Type B pancreatic cell (in vitro differentiated cells): Measurements from ENCODE around the gene P2RX3. TPM values are rescaled to one million over a fixed set of nuclear protein-coding genes. Genes with fewer than 3 reads are reported as not detected.

Experiments
- DNase-seq: peaks from one replicate; pipeline ENCODE4 v3.0.0; 2021; ENCODE audit warnings: mixed read lengths; ENCODE audit not compliant: unreplicated experiment; ENCODE audit errors: extremely low spot score
- H3K27ac Mint-ChIP-seq: 2 replicates; pipeline ENCODE4 v1.8.0; 2021; ENCODE audit warnings: mild to moderate bottlenecking, mixed read lengths
- H3K27me3 Mint-ChIP-seq: 2 replicates; pipeline ENCODE4 v1.8.0; 2021; ENCODE audit warnings: mixed read lengths
- H3K36me3 Mint-ChIP-seq: 2 replicates; pipeline ENCODE4 v1.8.0; 2021; ENCODE audit warnings: mixed read lengths
- H3K4me1 Mint-ChIP-seq: one replicate; pipeline ENCODE4 v1.8.0; 2021; ENCODE audit warnings: mixed read lengths; ENCODE audit not compliant: unreplicated experiment
- H3K4me3 Mint-ChIP-seq: 2 replicates; pipeline ENCODE4 v1.8.0; 2021; ENCODE audit warnings: mild to moderate bottlenecking, mixed read lengths
- H3K9me3 Mint-ChIP-seq: 2 replicates; pipeline ENCODE4 v1.8.0; 2021; ENCODE audit warnings: mixed read lengths
- CTCF ChIP-seq: fragments of 200-600 bp; sonication (generic); conservative IDR thresholded peaks from 2 replicates; pipeline ENCODE4 v1.5.0; 2021; ENCODE audit warnings: antibody characterized with exemption, mild to moderate bottlenecking
- total RNA-seq: library from RNA; stranded (reverse); gene quantifications from 2 replicates; pipeline ENCODE4 v1.2.1, GENCODE V29; 2021; ENCODE audit warnings: low replicate concordance

The P2RX3 gene
- total RNA-seq, 1 donor from 2014 or later = 4.0 TPM

GRCh38 chr11:57303280-57303989 is 34.7 kb upstream of the P2RX3 start:
- no peaks in the 10 kb centered on the region for H3K27me3 Mint-ChIP-seq
- TF ChIP-seq CTCF = no peak
- H3K36me3 Mint-ChIP-seq = peaks cover 59% of the 10 kb centered on the region
- peak overlapping the region; percentile 10 for H3K4me3 Mint-ChIP-seq
- H3K9me3 Mint-ChIP-seq = no peaks in the 10 kb centered on the region
- no peak for DNase-seq
- peak overlapping the region; percentile 83 for H3K27ac Mint-ChIP-seq
- peaks cover 35% of the 10 kb centered on the region for H3K4me1 Mint-ChIP-seq

- Mint-ChIP-seq H3K4me1 (peaks cover 40% of the 10 kb centered on the region), H3K36me3 (peaks cover 61% of the 10 kb centered on the region), H3K27me3 (no peaks in the 10 kb centered on the region), H3K4me3 (peak overlapping the region; percentile 59), H3K27ac (peak overlapping the region; percentile 83), H3K9me3 (no peaks in the 10 kb centered on the region)
- no peak for DNase-seq
- no peak for TF ChIP-seq CTCF
Measured at GRCh38 chr11:57303990-57304579, 34.1 kb upstream of the P2RX3 start.

GRCh38 chr11:57305523-57305922 is 32.6 kb upstream of the P2RX3 start:
- no peaks in the 10 kb centered on the region for H3K9me3 Mint-ChIP-seq

GRCh38 chr11:57306161-57306876 is 31.8 kb upstream of the P2RX3 start:
- H3K36me3 Mint-ChIP-seq = peaks cover 52% of the 10 kb centered on the region
- no peaks in the 10 kb centered on the region for H3K27me3 Mint-ChIP-seq
- peaks cover 50% of the 10 kb centered on the region for H3K4me1 Mint-ChIP-seq
- no peak for DNase-seq
- no peak overlapping the region for H3K27ac Mint-ChIP-seq
- H3K9me3 Mint-ChIP-seq = no peaks in the 10 kb centered on the region
- no peak for TF ChIP-seq CTCF
- H3K4me3 Mint-ChIP-seq = peak overlapping the region; percentile 67

More at GRCh38 chr11:57305523-57305922, 32.6 kb upstream of the P2RX3 start:
- H3K36me3 Mint-ChIP-seq = peaks cover 60% of the 10 kb centered on the region
- H3K4me1 Mint-ChIP-seq = peaks cover 50% of the 10 kb centered on the region
- no peak for TF ChIP-seq CTCF
- DNase-seq = no peak
- no peak overlapping the region for H3K4me3 Mint-ChIP-seq
- H3K27me3 Mint-ChIP-seq = no peaks in the 10 kb centered on the region
- H3K27ac Mint-ChIP-seq = no peak overlapping the region

- Mint-ChIP-seq H3K4me1 (peaks cover 55% of the 10 kb centered on the region), H3K36me3 (peaks cover 46% of the 10 kb centered on the region), H3K4me3 (peak overlapping the region; percentile 14), H3K27me3 (no peaks in the 10 kb centered on the region), H3K9me3 (no peaks in the 10 kb centered on the region), H3K27ac (no peak overlapping the region)
- TF ChIP-seq CTCF = no peak
- DNase-seq = no peak
Measured at GRCh38 chr11:57306940-57307565, 31.1 kb upstream of the P2RX3 start.
